HG03432 (cell line): ENCODE measurements around the gene SLC35A5.

Source experiments
- ATAC-seq: cut with Tn5 transposase; IDR thresholded peaks from one replicate; pipeline ENCODE4 v1.9.1; 2021; ENCODE audit warnings: mild to moderate bottlenecking, moderate library complexity; ENCODE audit not compliant: unreplicated experiment

The SLC35A5 gene

GRCh38 chr3:112619295-112619694 is 57.5 kb downstream of the SLC35A5 start:
- peak; percentile 79 for ATAC-seq

DNA sequence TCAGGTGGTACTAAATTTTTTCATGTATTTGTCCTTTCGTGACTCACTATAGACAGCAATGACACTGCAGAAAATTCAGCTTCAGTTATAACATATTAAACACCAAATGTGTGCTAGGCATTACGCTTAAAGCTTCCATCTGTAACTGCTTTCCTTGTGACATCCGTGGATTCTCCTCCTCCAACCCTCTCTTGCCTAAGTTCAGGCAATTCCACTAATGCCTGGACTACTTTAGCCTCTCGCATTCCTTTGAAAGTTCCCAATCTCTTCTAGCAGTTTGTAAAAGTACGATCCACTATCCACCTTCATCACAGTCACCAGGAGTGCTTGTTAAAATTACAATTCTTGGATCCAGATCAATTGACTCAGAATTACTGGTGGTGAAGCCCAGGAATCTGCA is 61.4 kb downstream of the SLC35A5 start:
- ATAC-seq = no peak

GRCh38 chr3:112623717-112624116 is 61.9 kb downstream of the SLC35A5 start:
- no peak for ATAC-seq

GRCh38 chr3:112627419-112627818 is 65.6 kb downstream of the SLC35A5 start:
- no peak for ATAC-seq

- ATAC-seq = no peak
Measured at GRCh38 chr3:112627919-112628466, 66.1 kb downstream of the SLC35A5 start.

GRCh38 chr3:112629425-112629824 is 67.6 kb downstream of the SLC35A5 start:
- ATAC-seq = no peak

GRCh38 chr3:112631257-112631656 is 69.4 kb downstream of the SLC35A5 start:
- no peak for ATAC-seq

GRCh38 chr3:112632596-112632995 is 70.8 kb downstream of the SLC35A5 start:
- no peak for ATAC-seq

DNA sequence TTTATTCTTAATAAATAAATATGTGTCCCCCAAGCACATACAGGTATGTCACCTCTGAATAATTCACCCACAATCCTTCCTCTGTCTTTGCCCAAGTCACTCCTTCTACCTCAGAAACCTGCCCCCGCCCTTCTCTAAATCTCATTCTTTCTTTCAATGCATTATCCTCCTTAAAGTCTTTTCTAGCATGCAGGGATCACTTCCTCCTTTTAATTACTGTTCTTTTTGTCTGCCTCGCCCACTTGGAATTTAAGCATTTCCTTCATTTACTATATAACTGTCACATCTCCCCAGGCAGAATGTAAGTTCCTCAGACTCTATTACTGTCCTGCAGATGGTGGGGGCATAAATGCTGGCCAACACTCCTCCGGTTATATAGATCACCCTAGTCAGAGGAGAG is 71.3 kb downstream of the SLC35A5 start:
- no peak for ATAC-seq

DNA sequence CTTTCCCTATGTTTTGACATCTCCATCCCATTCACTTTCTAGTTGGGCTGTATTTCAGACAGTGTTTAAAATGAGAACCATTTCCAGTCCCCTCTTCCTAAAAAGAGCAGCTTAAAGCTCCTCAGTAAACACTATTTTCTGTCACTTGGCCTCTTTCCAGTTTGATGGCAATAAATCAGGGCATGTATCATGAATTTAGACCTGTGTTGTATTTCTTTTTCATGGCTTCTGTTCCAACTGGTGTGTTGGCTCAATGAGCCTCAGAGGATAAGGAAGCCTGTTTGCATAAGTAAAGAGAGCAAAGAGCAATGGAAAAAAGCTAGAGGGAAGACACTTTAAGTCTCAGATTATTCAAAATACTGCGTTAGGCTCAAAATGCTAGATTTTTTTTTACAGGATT is 71.9 kb downstream of the SLC35A5 start:
- ATAC-seq = no peak

DNA sequence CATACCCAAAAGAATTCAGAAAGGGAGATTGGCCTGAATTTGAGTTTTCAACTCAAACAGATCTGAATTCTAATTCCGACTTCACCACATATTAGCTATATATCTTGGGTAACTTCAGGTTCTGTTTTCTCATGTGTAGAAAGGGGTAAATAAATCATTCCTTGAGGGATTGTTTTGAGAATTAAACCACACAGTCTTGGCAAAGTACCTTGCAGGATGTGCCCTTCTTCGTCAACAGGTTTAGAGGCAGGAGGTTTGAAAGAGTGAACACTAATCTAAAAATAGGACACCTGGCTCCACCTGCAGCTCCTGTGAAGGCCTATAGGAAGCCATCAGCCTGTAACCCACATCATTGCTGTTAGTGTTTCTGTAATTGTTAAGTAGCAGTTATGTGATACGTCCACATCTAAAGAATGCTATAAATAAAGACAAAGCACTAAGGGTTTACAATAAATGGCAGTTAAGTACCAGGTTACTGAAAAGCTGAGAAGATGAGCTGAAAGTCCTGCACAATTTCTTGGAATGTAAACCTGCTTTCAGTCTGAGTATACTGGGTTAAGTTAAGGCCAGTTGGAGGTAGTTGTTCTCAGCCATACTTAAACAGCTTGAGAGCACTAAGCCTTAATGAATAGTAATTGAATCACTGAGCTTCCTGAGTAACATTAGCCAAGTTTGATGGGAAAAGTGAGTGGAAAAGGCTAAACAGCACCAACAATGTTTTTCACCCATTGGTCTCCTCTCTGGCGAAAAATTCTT is 73.1 kb downstream of the SLC35A5 start:
- no peak for ATAC-seq
